Measurements from ENCODE around the gene KSR2. TPM values are rescaled to one million over a fixed set of nuclear protein-coding genes. Genes with fewer than 3 reads are reported as not detected.
"Not testable (repeated sequence)": the region's sequence is repeated elsewhere in the genome, so short reads cannot be mapped to it uniquely, and the experiment has no call there.

The KSR2 gene
- total and polyA plus RNA-seq, 2 experiments from 2014 or later, result under 0.01 to 0.02 TPM

DNA sequence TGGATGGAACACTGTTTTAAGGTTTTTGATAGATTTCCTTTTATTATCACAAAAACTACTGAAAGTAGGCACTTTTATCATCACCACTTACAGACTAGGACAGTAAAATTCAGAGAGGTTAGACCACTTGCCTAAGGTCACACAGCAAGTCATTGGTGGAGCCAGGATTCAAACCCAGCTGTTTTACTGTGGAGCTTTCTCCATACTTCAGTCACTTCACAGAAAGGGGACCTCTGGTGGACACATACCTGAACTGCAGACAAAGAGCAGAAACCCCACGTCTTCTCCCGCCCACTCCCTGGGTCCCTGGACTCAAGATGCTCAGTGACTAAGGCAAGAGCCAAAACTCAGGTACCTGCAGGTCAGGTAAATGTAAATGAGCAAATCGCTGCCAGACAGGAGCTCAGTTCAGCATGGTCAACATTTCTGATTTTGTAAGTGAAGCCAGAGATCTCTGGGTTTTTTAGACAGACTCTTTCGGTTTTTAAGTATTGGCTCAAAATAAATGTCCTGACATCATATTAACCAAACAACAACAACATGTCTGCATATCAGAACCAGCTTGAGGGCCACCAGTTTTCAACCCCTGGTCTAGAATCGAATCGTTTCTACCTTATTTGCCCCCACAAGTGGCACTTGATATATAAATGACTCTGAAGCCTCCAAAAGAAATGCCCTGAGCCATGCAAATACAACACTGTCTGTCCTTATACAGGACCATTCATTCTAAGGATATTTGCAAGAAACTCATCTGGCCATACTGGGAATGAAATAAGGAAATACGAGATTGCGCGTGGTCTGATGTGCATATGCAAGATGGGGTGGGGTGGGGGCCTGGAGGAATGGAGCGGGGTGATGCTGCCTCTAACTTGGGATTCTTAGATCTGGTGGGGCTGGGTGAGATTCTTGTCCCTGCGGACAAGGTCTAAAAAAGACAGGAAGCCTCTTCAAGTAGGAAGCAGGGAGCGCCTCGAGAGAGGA, 110.9 kb downstream of the KSR2 start:
- Histone ChIP-seq H3K36me3 (no peaks in the 10 kb centered on the region), H3K27ac (no peak overlapping the region), H3K4me3 (no peak overlapping the region), H3K4me1 (ENCODE audit: low read depth) (no peaks in the 10 kb centered on the region), H3K9me3 (ENCODE audit: low read depth) (no peaks in the 10 kb centered on the region), H3K27me3 (no peaks in the 10 kb centered on the region)
- DNase-seq (ENCODE audit: low read depth in 1 of 2, low spot score in 1 of 2), result peak; percentile 42 to 55
- TF ChIP-seq, protein P1, sequence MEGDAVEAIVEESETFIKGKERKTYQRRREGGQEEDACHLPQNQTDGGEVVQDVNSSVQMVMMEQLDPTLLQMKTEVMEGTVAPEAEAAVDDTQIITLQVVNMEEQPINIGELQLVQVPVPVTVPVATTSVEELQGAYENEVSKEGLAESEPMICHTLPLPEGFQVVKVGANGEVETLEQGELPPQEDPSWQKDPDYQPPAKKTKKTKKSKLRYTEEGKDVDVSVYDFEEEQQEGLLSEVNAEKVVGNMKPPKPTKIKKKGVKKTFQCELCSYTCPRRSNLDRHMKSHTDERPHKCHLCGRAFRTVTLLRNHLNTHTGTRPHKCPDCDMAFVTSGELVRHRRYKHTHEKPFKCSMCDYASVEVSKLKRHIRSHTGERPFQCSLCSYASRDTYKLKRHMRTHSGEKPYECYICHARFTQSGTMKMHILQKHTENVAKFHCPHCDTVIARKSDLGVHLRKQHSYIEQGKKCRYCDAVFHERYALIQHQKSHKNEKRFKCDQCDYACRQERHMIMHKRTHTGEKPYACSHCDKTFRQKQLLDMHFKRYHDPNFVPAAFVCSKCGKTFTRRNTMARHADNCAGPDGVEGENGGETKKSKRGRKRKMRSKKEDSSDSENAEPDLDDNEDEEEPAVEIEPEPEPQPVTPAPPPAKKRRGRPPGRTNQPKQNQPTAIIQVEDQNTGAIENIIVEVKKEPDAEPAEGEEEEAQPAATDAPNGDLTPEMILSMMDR (IDR thresholded peaks at IDR 0.05; ENCODE audit: low read depth, low read length), result peak; percentile 60

DNA sequence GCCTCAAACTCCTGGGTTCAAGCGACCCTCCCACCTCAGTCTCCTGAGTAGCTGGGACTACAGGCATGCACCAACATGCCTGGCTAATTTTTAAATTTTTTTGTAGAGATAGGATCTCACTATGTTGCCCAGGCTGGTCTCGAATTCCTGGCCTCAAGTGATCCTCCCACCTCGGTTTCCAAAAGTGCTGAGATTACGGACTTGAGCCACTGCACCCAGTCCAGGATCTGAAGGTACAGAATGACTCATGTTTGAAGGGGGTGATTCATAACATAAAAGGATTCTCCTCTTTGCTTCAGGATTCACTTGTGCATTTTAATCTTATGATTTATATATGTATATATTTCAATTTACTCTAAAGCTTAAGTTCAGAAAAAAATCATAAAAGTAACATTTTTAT, 111.7 kb downstream of the KSR2 start:
- DNase-seq (ENCODE audit: low read depth in 1 of 2, low spot score in 1 of 2); H3K4me3 ChIP-seq: not testable (repeated sequence)

DNA sequence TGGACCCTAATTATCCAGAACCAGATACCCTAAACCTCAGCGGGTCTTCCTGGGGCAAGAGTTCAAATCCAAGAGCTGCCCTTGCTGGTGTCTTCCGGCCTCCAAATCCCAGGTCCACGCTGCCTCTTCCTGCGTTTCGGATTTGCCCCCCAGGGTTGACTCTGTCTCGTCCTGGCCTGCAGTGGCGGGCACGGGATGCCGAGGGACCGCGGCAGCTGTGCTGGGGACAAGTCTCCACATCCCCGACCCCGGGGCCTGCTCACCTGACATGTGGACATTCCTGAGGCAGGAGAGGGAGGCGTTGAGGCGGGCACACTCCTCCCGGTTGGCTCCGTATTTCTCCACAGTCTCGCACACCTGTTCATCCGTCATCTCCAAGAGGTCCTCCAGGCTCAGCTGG, 113.6 kb downstream of the KSR2 start:
- no peaks in the 10 kb centered on the region for H3K9me3 ChIP-seq (ENCODE audit: low read depth)
- H3K27ac ChIP-seq, result no peak overlapping the region
- TF ChIP-seq, protein P1 (IDR thresholded peaks at IDR 0.05; ENCODE audit: low read depth, low read length), result no peak
- H3K4me1 ChIP-seq (ENCODE audit: low read depth), result no peaks in the 10 kb centered on the region
- H3K27me3 ChIP-seq, result no peaks in the 10 kb centered on the region
- no peak overlapping the region for H3K4me3 ChIP-seq
- no peaks in the 10 kb centered on the region for H3K36me3 ChIP-seq
- no peak for DNase-seq (ENCODE audit: low read depth in 1 of 2, low spot score in 1 of 2)

More for the DNA sequence above, 111.7 kb downstream of the KSR2 start:
- H3K9me3 ChIP-seq (ENCODE audit: low read depth); H3K27me3 ChIP-seq; H3K4me1 ChIP-seq (ENCODE audit: low read depth); H3K36me3 ChIP-seq; H3K27ac ChIP-seq: not testable (repeated sequence)

DNA sequence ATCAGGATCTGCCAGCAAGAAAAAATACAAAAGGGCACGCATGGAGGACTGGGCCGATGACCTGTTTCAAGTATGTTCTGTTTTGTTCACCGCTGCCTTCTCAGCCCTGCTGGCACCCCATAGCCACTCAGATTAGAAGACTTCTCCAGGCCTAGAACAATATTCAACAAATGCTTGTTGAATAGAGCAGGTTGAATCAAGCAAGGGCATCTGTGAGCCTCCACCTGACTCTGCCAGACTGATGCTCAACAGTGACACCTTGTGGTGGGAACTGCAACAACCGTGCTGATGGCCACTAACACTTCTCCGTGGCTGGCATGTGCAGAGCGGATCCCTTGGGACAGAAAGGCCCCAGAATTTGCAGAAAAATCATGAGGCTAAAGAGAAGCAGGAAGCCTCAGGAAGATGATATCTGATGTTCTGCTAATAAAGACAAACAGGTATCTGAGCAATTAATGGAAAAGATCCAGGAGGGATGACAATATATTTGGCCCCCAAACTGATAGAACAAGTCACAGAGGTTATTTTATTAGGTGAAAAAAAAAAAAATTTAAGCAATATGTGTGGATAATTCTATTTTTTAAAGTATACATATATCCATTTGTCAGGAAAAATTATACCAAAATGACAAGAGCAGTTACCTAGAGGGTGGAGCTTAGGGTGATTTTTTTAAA, 114.3 kb downstream of the KSR2 start:
- Histone ChIP-seq H3K9me3 (ENCODE audit: low read depth) (no peaks in the 10 kb centered on the region), H3K27me3 (no peaks in the 10 kb centered on the region), H3K27ac (no peak overlapping the region), H3K36me3 (no peaks in the 10 kb centered on the region), H3K4me1 (ENCODE audit: low read depth) (no peaks in the 10 kb centered on the region), H3K4me3 (no peak overlapping the region)
- TF ChIP-seq, protein P1 (IDR thresholded peaks at IDR 0.05; ENCODE audit: low read depth, low read length), result peak; percentile 61
- peak; percentile 40 to 63 for DNase-seq (ENCODE audit: low read depth in 1 of 2, low spot score in 1 of 2)

DNA sequence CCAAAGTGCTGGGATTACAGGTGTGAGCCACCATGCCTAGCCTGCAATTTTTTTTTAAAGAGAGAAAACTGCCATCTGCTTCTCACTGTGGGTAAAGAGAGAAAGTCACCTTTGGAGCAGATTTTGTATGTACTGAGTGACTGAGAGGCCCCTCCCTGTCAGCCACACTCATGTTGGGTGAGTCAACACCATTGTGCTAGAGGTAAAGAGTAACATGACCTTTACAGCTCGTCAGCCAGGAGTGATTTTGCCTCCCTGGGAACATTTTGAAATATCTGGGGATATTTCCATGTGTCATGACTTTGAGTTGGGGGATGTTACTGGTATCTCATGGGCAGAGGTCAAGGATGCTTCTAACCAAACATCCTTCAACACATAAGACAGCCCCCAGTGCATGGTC, 115.2 kb downstream of the KSR2 start:
- Histone ChIP-seq H3K36me3 (no peaks in the 10 kb centered on the region), H3K4me3 (no peak overlapping the region), H3K27me3 (no peaks in the 10 kb centered on the region), H3K4me1 (ENCODE audit: low read depth) (no peaks in the 10 kb centered on the region), H3K9me3 (ENCODE audit: low read depth) (no peaks in the 10 kb centered on the region), H3K27ac (no peak overlapping the region)
- TF ChIP-seq, protein P1 (IDR thresholded peaks at IDR 0.05; ENCODE audit: low read depth, low read length), result no peak
- DNase-seq (ENCODE audit: low read depth in 1 of 2, low spot score in 1 of 2), result no peak

DNA sequence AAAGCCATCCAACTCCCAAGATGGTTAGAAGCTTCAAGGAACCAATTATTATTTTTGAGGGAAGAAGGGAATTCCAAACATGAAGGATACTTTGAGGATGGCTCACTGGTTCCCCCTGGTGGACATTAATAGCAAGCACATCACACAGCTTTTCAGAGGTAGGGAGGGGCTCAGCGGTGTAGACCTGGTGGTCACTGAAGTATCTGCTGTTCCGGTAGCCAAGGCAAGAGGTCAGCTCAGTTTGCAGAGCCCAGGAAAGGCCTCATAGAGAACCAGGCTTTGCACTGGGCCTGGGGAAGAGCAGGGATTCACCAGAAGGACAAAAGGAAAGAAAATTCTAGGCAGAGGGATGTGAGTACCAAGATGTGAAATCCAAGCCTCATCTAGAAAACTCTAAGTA, 118.7 kb downstream of the KSR2 start:
- Histone ChIP-seq H3K4me1 (ENCODE audit: low read depth) (no peaks in the 10 kb centered on the region), H3K36me3 (no peaks in the 10 kb centered on the region), H3K27ac (no peak overlapping the region), H3K4me3 (no peak overlapping the region), H3K27me3 (no peaks in the 10 kb centered on the region), H3K9me3 (ENCODE audit: low read depth) (no peaks in the 10 kb centered on the region)
- TF ChIP-seq, protein P1 (IDR thresholded peaks at IDR 0.05; ENCODE audit: low read depth, low read length), result peak; percentile 88
- peak; percentile 57 to 66 for DNase-seq (ENCODE audit: low read depth in 1 of 2, low spot score in 1 of 2)
